Activated B cell treated with CpG ODN at 0.5 μM for 24 hours (primary cell): ENCODE data around the gene STRN3. TPM values are rescaled to one million over a fixed set of nuclear protein-coding genes. Genes with fewer than 3 reads are reported as not detected.

Experiments used
- ATAC-seq: fragments of 200-7000 bp; cut with Tn5 transposase; one replicate; pipeline ENCODE4 v1.10.0; 2021; ENCODE audit warnings: low read depth, mild to moderate bottlenecking, moderate library complexity
- CTCF ChIA-PET: fragments of 350-600 bp; sonication (Branson Sonifier 250); formaldehyde crosslinking; loops from one replicate; lab custom pipeline; 2021; ENCODE audit warnings: antibody characterized with exemption; lab: Charles Lee
- POLR2A ChIA-PET: fragments of 350-600 bp; sonication (Branson Sonifier 250); formaldehyde crosslinking; loops from one replicate; lab custom pipeline; 2021; ENCODE audit warnings: antibody characterized with exemption; lab: Charles Lee
- DNase-seq: peaks from one replicate; pipeline ENCODE4 v3.0.0; 2022
- H3K27ac Mint-ChIP-seq: one replicate; pipeline ENCODE4 v1.8.0; 2020; ENCODE audit warnings: mixed read lengths
- H3K27me3 Mint-ChIP-seq: one replicate; pipeline ENCODE4 v1.8.0; 2021; ENCODE audit warnings: mixed read lengths
- H3K36me3 Mint-ChIP-seq: one replicate; pipeline ENCODE4 v1.8.0; 2021; ENCODE audit warnings: low read depth, mixed read lengths
- H3K4me1 Mint-ChIP-seq: one replicate; pipeline ENCODE4 v1.8.0; 2021; ENCODE audit warnings: mixed read lengths
- H3K4me3 Mint-ChIP-seq: one replicate; pipeline ENCODE4 v1.8.0; 2020; ENCODE audit warnings: mild to moderate bottlenecking, mixed read lengths
- H3K9me3 Mint-ChIP-seq: one replicate; pipeline ENCODE4 v1.8.0; 2020; ENCODE audit warnings: mixed read lengths
- CTCF ChIP-seq: fragments of 200-600 bp; IDR thresholded peaks from one replicate; pipeline ENCODE4 v1.8.0; 2022; ENCODE audit warnings: antibody characterized with exemption, mild to moderate bottlenecking
- intact Hi-C: fragments of 100-400 bp; cut with micrococcal nuclease; formaldehyde crosslinking; loops from one replicate; pipeline ENCODE4 v1.15.1; 2024
- total RNA-seq: library from RNA; stranded (reverse); gene quantifications from 2 replicates; pipeline ENCODE4 v1.2.3, GENCODE V29; 2022

The STRN3 gene
- total RNA-seq, 1 donor from 2014 or later, result 31.0 TPM

GRCh38 chr14:31026450-31027235, 464 bp upstream of the STRN3 start:
- peaks cover 40% of the 10 kb centered on the region for H3K4me1 Mint-ChIP-seq

GRCh38 chr14:31025367-31026076, 657 bp downstream of the STRN3 start, which contains the start of gene AP4S1:
TSS of gene AP4S1 (plus strand) at chr14:31025649. CDS start at chr14:31066197, 40,548 bp downstream.
- POLR2A ChIA-PET, result interaction anchor here (0.6 to 2.8 kb wide), 12 partner anchors 10 to 432 kb away, joined by 3 to 38 read pairs (median 5); partner anchors contain the start of genes DTD2, HEATR5A and HECTD1
- peaks cover 42% of the 10 kb centered on the region for H3K4me1 Mint-ChIP-seq
- intact Hi-C loops, result loop anchor here (1.0 to 10.0 kb wide), 13 partner anchors 19 to 1177 kb away; partner anchors contain the start of genes ARHGAP5, COCH, DTD2 and G2E3
- CTCF ChIA-PET, result interaction anchor here (1.1 to 1.2 kb wide), 2 partner anchors 46 to 182 kb away, joined by 3 to 5 read pairs; partner anchors contain the start of gene HECTD1
- DNase-seq (peak; percentile 66), ATAC-seq (peak; percentile 20)
- H3K27ac Mint-ChIP-seq, result peak within 1 kb of the TSS; percentile 95
- peak within 1 kb of the TSS; percentile 99 for H3K4me3 Mint-ChIP-seq
- H3K27me3 Mint-ChIP-seq, result no peaks in the 10 kb centered on the region
- H3K36me3 Mint-ChIP-seq, result peaks cover 23% of the 10 kb centered on the region
- TF ChIP-seq CTCF, result no peak
- no peaks in the 10 kb centered on the region for H3K9me3 Mint-ChIP-seq

More at GRCh38 chr14:31026450-31027235, 464 bp upstream of the STRN3 start:
- CTCF ChIA-PET, result interaction anchor here (1.1 to 1.2 kb wide), 3 partner anchors 47 to 181 kb away, joined by 3 to 5 read pairs (median 5); partner anchors contain the start of gene HECTD1
- peak; percentile 95 for DNase-seq
- intact Hi-C loops, result loop anchor here (1.0 to 10.0 kb wide), 10 partner anchors 56 to 1176 kb away; partner anchors contain the start of genes ARHGAP5, COCH, DTD2 and G2E3
- no peaks in the 10 kb centered on the region for H3K27me3 Mint-ChIP-seq
- peak; percentile 94 for ATAC-seq
- POLR2A ChIA-PET, result interaction anchor here (0.6 to 2.8 kb wide), 16 partner anchors 8 to 1176 kb away, joined by 3 to 38 read pairs (median 4); partner anchors contain the start of genes DTD2, HEATR5A, HECTD1 and RNU6-8
- peak overlapping the region; percentile 95 for H3K27ac Mint-ChIP-seq
- no peaks in the 10 kb centered on the region for H3K9me3 Mint-ChIP-seq
- peaks cover 15% of the 10 kb centered on the region for H3K36me3 Mint-ChIP-seq
- no peak for TF ChIP-seq CTCF
- peak overlapping the region; percentile 99 for H3K4me3 Mint-ChIP-seq

GRCh38 chr14:31024577-31025366, 1.4 kb downstream of the STRN3 start:
- CTCF ChIA-PET, result interaction anchor here (1.2 kb wide), 1 partner anchor 45 kb away, joined by 3 read pairs; no protein-coding TSS in a partner anchor
- POLR2A ChIA-PET, result interaction anchor here (0.6 to 2.8 kb wide), 3 partner anchors 9 to 184 kb away, joined by 3 to 38 read pairs (median 6); partner anchors contain the start of gene HECTD1
- Mint-ChIP-seq H3K4me3 (peak overlapping the region; percentile 99), H3K9me3 (no peaks in the 10 kb centered on the region), H3K27ac (peak overlapping the region; percentile 81), H3K4me1 (peaks cover 40% of the 10 kb centered on the region), H3K36me3 (peaks cover 23% of the 10 kb centered on the region), H3K27me3 (no peaks in the 10 kb centered on the region)
- intact Hi-C loops, result loop anchor here (2.0 to 10.0 kb wide), 8 partner anchors 18 to 1178 kb away; partner anchors contain the start of genes ARHGAP5, COCH, NUBPL and RNU6-7
- ATAC-seq (no peak), DNase-seq (no peak)
- TF ChIP-seq CTCF, result no peak

GRCh38 chr14:31024010-31024480, 2.1 kb downstream of the STRN3 start:
- H3K9me3 Mint-ChIP-seq, result no peaks in the 10 kb centered on the region
- intact Hi-C loops, result loop anchor here (2.0 to 10.0 kb wide), 4 partner anchors 17 to 1169 kb away; partner anchors contain the start of gene SCFD1
- no peaks in the 10 kb centered on the region for H3K27me3 Mint-ChIP-seq
- DNase-seq (no peak), ATAC-seq (no peak)
- POLR2A ChIA-PET, result interaction anchor here (0.6 to 1.2 kb wide), 2 partner anchors 8 to 1022 kb away, joined by 3 to 5 read pairs; no protein-coding TSS in a partner anchor
- CTCF ChIA-PET, result no interaction called here
- no peak overlapping the region for H3K27ac Mint-ChIP-seq
- peaks cover 40% of the 10 kb centered on the region for H3K4me1 Mint-ChIP-seq
- TF ChIP-seq CTCF, result no peak
- H3K36me3 Mint-ChIP-seq, result peaks cover 23% of the 10 kb centered on the region
- no peak overlapping the region for H3K4me3 Mint-ChIP-seq
